GM21447 (cell line): ENCODE results near the gene FAIM.
"Not testable (repeated sequence)": the region's sequence is repeated elsewhere in the genome, so short reads cannot be mapped to it uniquely, and the experiment has no call there.

Experiments
- ATAC-seq: cut with Tn5 transposase; IDR thresholded peaks from one replicate; pipeline ENCODE4 v1.9.1; 2021; ENCODE audit not compliant: unreplicated experiment

FAIM gene, protein sequence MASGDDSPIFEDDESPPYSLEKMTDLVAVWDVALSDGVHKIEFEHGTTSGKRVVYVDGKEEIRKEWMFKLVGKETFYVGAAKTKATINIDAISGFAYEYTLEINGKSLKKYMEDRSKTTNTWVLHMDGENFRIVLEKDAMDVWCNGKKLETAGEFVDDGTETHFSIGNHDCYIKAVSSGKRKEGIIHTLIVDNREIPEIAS

DNA sequence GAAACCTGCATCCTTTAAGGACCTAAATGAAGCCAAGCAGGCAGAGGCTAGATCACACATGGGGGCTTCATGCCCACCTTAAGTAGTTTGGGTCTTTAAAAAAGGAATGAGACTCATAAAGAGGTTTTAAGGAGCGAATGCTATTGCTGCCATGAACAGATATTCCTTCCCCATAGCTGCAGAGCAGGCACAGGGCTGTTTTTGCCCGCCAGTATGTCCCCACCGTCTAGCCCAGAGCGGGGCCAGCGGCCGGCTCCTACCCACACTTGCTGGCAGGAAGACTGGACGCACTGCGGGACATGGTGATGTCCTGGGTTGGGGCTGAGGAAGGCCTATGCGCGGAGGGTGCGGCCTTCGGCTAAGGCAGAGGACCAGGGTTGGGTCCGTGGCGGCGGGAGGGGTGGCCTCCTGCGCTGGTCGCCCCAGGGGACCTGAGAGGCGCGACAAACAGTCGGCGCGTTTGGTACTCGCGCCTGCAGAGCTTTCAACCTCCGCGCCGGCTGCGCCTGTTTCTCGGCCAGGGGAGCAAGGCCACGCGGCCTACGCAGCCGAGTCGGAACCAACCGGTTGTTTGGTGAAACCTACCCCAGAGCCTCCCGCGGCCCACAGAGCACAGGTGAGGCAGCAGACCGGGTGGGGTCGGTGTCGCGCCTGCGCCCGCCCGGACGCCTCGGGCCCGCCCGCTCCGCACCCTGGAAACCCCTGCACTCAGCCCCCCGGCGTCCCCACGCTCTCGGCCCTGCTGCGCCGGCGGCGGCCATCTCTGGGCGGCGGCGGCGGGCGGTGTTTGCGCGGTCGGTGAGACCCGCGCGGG is at the start of gene FAIM:
TSS of gene FAIM (plus strand) at position 450 of the 814 bp plus-strand sequence. CDS start 10,956 bp downstream, outside the sequence.
- ATAC-seq = peak; percentile 69

DNA sequence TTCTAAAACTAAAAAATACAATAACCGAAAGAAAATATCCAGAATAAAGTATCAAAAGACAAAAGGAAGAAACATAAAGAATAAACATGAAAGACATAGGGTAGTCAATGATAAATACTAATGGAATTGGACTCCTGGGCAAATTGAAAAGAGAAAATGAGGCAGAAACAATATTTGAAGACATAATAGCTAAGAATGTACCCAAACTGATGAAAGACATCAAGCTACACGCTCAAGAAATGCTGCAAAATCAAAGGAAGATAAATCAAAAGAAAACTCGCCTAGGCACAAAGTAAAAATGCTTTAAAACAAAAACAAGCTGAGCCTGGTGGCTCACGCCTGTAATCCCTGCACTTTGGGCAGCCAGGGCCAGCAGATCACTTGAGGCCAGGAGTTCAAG is 49.4 kb upstream of the FAIM start:
- no peak for ATAC-seq

DNA sequence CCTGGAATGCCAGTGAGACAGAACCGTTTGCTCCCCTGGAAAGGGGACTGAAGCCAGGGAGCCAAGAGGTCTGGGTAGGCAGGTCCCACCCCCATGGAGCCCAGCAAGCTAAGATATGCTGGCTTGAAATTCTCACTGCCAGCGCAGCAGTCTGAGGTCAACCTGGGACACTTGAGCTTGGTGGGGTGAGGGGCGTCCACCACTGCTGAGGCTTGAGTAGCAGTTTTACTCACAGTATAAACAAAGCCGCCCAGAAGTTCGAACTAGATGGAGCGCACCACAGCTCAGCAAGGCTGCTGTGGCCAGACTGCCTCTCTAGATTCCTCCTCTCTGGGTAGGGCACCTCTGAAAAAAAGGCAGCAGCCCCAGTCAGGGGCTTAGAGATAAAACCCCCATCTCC is 48.1 kb upstream of the FAIM start:
- no peak for ATAC-seq

DNA sequence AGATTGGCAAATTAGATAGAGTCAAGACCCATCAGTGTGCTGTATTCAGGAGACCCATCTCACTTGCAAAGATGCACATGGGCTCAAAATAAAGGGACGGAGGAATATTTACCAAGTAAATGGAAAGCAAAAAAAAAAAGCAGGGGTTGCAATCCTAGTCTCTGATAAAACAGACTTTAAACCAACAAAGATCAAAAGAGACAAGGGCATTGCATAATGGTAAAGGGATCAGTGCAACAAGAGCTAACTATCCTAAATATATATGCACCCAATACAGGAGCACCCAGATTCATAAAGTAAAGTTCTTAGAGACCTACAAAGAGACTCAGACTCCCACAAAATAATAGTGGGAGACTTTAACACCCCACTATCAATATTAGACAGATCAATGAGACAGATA is 45.7 kb upstream of the FAIM start:
- ATAC-seq = not testable (repeated sequence)

DNA sequence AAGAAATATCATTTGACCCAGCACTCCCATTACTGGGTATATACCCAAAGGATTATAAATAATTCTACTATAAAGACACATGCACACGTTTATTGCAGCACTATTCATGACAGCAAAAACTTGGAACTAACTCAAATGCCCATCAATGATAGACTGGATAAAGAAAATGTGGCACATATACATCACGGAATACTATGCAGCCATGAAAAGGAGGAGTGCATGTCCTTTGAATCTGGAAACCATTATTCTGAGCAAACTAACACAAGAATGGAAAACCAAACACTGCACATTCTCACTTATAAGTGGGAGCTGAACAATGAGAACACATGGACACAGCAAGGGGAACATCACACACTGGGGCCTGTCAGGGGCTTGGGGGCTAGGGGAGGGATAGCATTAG is 42.3 kb upstream of the FAIM start:
- not testable (repeated sequence) for ATAC-seq

DNA sequence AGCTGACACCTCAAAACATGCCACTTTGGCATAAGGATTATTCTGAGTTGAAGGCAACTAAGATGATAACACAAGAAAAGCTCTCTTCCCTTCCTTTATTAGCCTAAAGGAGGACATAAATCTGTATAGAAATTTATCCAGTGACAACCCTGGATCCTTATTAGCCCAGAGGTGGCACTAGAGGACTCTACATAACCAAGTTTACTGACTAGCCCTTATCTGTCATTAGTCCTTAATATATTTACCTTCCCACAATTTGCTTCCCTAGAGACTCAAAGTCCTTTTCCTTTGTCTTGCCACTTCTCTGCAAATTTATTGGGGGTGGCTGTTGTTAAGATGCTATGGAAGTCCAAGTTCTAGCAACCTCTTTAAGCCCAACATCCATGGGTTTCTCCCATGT is 41.2 kb upstream of the FAIM start:
- ATAC-seq = no peak

DNA sequence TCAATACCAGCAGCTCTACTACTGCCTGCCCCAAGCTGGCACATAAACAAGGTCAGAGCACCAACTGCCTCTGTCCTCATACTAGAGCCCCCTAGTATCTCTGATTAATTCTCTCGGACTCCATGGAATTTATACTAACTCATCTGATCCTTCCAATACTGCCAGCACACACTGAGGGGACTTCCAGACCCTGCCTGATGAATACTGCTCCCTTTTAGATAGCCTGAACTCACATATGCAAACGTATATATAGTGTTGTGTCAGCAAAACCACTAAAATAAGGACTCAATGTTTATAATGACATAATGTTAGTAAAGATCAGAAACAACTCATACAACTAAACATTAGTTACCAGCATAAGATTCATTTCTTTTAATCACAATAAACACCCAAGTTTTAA is 39.5 kb upstream of the FAIM start:
- no peak for ATAC-seq

DNA sequence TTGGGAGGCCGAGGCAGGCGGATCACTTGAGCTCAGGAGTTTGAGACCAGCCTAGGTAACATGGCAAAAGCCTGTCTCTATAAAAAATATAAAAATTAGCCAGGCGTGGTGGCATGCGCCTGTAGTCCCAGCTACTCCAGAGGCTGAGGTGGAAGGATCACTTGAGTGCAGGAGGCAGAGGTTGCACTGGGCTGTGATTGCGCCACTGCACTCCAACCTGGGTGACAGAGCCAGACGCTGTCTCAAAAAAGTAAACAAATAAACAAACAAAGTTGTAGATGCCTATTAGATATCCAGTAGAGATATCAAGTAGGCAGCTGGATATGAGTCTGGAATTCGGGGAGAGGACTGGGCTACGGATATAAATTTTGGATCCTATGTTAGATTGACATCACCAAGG is 38.9 kb upstream of the FAIM start:
- not testable (repeated sequence) for ATAC-seq

DNA sequence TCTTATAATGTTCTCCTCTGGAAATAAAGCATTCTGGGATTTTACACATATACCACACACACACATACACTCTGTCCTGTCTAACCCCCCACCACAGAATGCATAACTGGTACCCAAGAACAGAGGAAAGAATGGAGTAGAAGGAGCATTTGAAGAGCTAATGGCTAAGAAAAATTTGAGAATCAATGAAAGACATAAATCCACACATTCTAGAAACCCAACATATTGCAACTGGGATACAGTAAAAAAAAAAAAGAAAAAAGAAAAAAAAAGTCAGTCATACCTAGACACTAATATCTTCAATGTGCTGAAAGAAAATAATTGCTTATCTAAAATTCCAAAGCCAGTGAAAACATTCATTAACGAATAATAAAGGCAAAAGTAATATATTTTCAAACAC is 35.4 kb upstream of the FAIM start:
- no peak for ATAC-seq

DNA sequence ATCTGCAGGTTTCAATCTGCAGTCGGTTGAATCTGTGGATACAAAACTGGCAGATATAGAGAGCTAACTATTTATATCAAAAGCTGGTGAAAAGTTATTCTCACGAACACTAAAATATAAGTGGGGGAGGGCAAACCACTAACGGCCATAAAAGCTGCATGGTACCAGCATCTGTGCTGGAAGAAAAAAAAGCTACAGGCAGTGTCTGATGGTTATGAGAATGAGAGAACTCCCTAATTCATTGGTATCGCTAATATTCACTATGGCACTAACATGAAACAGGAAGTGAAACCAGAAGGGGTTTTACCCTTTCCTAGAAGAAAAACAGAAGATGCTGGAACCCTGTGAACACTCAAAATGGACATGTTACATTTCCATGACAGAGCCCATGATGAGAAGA is 30.4 kb upstream of the FAIM start:
- peak; percentile 82 for ATAC-seq

DNA sequence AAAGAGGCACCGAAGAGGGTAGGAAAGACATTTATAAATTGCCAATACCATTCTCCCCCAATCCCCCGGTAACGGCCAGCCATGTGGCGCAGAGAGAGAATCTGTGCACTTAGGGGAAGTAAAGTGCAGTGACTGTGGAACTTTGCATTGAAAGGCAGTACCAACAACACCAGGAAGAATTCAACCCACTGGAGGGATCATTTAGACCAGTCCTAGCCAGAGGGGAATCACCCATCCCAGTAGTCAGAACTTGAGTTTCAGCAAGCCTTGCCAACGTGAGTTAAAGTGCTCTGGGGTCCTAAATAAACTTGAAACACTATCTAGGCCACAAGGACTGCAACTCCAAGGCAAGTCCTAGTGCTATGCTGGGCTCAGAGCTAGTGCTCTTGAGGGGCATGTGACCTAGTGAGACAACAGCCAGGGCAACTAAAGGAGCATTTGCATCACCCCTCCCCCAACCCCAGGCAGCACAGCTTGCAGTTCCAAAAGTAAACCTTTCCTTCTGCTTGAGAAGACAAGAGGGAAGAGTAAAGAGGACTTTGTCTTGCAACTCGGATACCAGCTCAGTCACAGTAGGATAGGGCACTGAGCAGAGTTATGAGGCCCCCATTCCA is 29.5 kb upstream of the FAIM start:
- ATAC-seq = no peak

DNA sequence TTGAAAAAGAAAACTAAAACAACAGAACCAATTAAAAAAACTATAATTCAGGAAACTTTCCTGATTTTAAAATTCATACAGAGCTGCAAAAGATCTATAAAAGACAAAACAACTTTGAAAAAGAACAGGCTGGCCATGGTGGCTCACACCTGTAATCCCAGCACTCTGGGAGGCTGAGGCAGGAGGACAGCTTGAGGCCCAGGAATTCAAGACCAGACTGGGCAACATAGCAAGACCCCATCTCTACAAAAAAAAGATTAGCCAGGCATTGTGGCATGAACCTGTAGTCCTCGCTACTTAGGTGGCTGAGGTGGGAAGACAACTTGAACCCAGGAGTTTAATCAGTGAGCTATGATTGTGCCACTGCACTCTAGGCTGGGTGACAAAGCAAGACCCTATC is 21.2 kb upstream of the FAIM start:
- no peak for ATAC-seq

DNA sequence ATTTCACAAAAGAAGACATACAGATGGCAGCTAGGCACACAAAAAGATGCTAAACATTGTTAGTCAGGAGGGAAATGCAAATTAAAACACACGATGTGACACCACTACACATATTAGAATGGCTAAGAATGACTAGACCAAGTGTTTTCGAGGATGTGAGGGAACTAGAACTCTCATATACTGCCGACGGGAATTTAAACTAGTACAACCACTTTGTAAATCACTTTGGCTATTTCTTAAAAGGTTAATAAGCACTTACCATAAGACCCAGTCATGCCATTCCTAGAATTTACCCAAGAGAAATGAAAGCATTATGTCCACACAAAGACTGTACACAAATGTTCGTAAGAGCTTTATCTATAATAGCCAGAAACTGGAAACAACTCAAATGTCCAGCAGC is 20.1 kb upstream of the FAIM start:
- no peak for ATAC-seq

DNA sequence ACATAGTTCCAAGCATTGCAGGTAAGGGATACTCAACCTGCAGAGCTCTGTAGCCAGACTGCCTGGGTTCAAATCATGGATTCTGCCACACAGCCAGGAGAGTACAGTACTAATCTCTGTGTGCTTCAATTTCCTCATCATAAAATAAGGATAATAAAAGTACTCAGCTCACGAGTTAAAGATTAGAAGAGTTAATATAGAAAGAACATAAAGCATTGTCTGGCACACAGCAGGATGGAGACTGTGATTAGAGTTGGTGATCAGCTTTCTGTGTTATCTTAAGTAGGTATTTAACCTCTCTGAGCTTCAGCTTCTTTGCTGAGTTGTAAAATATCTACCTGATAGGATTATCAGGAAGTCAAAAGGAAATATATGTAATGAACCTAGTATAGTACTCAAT is 17.2 kb upstream of the FAIM start:
- no peak for ATAC-seq

DNA sequence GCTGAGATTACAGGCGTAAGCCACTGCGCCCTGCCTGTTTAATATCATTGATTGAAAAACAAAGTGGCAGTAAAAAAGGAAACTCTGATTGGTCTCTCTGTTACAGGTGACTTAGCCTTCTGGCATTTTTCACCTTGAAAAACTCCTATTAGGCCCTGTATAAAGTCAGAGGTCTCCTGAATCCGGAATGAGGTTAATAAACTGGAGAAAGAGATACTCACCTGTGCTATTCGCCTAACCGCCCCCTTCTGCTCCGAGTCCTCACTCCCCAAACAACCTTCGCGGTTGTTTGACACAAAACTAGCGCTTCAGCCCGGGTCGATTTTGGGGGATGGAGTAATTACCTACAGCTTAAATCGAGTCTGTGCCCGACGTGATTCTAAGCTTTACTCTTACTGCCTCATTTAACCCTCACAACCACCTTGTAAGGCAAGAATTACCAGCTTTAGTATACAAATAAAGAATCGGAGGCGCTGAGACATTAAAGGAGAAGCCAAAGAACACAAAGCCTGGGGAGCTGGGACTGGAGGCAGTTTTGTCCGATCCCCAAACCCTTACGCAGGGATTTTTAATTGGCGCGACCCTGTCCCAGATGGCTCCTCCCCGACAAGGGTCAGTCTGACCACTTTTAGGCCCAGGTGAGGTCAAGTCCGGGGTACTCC is 15.0 kb upstream of the FAIM start:
- no peak for ATAC-seq

DNA sequence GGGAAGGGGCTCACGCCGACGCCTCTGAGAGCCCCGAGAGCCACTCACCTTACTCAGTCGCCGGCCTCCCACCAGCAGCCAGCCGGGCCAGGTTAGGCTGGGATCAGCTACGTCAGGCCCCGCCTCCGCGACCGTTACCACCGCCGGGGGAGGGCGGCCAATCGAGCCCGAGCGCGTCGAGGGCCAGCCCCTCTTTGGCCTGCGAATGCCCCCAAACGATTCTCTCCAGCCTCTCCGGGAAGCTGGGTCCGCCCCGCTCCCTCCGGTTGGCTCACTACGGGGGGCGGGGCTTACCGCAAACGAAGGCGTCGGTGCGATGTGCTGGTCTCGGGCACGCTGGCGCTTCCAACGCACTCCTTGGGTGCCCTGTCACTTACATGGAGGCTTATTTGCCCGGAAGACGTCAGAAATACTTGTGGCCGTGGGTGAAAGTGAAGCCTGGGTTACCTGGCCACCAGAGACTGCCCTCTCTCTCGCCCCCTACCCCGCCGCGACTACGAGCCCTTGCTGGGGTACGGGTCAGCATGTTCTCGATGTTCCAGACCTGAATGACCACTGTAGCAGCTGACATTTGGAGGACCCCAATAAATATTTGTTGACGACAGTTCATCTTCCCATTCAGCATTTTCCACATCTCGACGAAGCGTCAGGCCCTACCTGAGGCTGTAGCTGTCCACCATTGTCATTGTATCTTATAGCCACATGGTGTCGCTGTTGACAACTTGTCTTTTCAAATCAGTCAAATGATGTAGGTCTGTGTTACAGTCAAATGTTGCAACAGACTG is 14.2 kb upstream of the FAIM start, which contains the start of gene CEP70:
TSS of gene CEP70 (minus strand) at position 111 of the 785 bp plus-strand sequence. CDS start 21,333 bp downstream, outside the sequence.
- peak; percentile 87 for ATAC-seq

DNA sequence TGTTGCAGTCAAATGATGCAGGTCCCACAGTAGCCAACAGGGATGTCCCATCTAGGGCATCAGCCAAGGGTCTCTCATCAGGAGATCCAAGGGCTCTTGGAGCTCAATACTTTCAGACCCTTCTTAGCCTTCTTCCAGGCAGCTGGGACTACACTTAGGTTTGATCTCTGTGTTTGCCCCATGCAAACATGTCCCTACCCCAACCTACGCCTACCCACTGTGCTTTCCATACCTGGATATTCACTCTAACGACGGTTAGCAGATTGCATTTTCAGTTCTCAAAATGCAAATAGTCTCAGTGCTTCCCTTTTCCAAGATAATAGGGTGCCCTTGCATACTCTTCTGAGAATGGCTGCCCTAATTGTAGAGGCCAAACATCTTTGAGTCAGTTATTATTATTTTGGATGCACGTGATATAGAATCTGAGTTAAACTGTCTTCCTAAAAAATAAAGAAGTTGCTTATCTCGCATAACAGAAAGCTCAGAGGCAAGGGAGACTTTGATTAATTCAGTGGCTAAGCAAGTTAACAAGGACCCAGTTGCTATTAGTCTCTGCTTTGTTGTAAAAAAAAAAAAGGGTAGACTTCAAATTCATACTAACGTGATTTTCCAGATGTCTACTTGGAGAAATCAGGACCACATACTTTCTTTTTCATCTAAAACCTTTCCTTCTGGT is 13.5 kb upstream of the FAIM start:
- ATAC-seq = peak; percentile 2

DNA sequence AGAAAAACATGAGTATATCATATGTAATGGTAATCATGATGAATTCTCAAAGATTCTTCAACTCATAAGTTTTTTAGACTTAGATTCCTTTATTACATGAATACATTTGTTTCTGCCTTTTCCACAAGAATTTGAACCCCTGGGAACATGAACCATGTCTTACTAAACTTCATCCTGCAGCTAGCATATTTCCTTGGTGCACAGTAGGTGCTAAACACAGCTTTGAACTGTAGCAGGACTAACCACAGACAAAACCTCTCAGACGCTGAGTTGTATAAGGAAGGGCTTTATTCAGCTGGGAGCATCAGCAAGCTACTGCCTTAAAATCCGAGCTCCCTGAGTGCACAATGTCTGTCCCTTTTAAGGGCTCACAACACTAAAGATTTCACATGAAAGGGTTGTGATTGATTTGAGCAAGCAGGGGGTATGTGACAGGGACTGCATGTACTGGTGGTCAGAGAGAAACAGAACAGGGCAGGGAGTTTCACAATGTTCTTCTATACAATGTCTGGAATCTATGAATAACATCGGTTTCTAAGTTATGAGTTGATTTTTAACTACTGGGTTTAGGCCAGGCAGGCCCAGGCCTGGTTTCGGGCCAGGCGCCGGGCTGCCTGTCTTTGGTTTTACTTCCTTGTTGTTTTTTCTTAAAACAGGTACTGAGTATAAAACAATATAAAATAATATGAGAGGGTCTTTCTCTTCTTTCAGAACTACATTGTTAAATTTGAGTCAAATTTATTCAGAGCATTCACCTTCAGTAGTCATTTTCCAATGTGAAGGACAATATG is 11.2 kb upstream of the FAIM start:
- not testable (repeated sequence) for ATAC-seq

DNA sequence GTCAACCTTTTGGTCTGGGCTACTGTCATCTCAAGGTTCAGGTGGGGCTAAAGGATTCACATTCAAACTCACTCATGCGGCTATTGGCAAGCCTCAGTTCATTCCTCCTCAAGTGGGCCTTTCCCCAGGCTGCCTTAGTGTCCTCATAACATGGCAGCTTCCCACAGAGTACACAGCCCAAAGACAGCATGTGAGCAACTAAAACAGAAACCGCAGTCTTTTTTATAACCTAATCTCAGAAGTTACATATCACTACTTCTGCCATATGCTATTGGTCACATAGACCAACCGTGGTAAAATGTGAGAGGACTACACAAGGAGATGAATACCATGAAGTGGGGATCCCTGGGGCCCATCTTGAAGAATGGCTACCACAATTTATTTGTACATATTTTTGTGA is 10.0 kb upstream of the FAIM start:
- ATAC-seq = no peak
